Epithelial cell of proximal tubule (primary cell): ENCODE results near the gene NDUFA11. TPM values are rescaled to one million over a fixed set of nuclear protein-coding genes. Genes with fewer than 3 reads are reported as not detected.
A peak's percentile ranks its signal among the peaks of the same experiment; 100 is the strongest.

ENCODE experiments used
- DNase-seq: peaks from one replicate; pipeline ENCODE4 v3.0.0-alpha.2; 2011; ENCODE audit warnings: low read depth
- H3K4me3 ChIP-seq: 2 replicates; pipeline ENCODE4 v1.5.1; 2011; ENCODE audit warnings: low read depth, mild to moderate bottlenecking, low read length
- total RNA-seq: library from RNA; depleted of rRNA; stranded (reverse); fragments of >200 nt; gene quantifications from 2 replicates; pipeline ENCODE4 v1.2.3, GENCODE V29; 2015
- TF ChIP-seq, protein P1 (sequence below): conservative IDR thresholded peaks from 2 replicates; pipeline ENCODE4 v1.5.1; 2012; ENCODE audit warnings: low read depth, mild to moderate bottlenecking, low read length

The NDUFA11 gene
- total RNA-seq, 1 donor from 2014 or later, result 246 TPM

- no peak for DNase-seq
- TF ChIP-seq, protein P1, sequence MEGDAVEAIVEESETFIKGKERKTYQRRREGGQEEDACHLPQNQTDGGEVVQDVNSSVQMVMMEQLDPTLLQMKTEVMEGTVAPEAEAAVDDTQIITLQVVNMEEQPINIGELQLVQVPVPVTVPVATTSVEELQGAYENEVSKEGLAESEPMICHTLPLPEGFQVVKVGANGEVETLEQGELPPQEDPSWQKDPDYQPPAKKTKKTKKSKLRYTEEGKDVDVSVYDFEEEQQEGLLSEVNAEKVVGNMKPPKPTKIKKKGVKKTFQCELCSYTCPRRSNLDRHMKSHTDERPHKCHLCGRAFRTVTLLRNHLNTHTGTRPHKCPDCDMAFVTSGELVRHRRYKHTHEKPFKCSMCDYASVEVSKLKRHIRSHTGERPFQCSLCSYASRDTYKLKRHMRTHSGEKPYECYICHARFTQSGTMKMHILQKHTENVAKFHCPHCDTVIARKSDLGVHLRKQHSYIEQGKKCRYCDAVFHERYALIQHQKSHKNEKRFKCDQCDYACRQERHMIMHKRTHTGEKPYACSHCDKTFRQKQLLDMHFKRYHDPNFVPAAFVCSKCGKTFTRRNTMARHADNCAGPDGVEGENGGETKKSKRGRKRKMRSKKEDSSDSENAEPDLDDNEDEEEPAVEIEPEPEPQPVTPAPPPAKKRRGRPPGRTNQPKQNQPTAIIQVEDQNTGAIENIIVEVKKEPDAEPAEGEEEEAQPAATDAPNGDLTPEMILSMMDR, result no peak
- no peak overlapping the region for H3K4me3 ChIP-seq
Observed at GRCh38 chr19:5895409-5895808, 8.2 kb downstream of the NDUFA11 start.

GRCh38 chr19:5894704-5895349 lies 8.8 kb downstream of the NDUFA11 start:
- DNase-seq, result no peak
- TF ChIP-seq, protein P1, result no peak
- no peak overlapping the region for H3K4me3 ChIP-seq

- DNase-seq, result no peak
- TF ChIP-seq, protein P1, result no peak
- H3K4me3 ChIP-seq, result no peak overlapping the region
Observed at GRCh38 chr19:5893907-5894703, 9.5 kb downstream of the NDUFA11 start.

- TF ChIP-seq, protein P1, result no peak
- no peak overlapping the region for H3K4me3 ChIP-seq
- no peak for DNase-seq
Observed at GRCh38 chr19:5893296-5893903, 10.2 kb downstream of the NDUFA11 start.

DNA sequence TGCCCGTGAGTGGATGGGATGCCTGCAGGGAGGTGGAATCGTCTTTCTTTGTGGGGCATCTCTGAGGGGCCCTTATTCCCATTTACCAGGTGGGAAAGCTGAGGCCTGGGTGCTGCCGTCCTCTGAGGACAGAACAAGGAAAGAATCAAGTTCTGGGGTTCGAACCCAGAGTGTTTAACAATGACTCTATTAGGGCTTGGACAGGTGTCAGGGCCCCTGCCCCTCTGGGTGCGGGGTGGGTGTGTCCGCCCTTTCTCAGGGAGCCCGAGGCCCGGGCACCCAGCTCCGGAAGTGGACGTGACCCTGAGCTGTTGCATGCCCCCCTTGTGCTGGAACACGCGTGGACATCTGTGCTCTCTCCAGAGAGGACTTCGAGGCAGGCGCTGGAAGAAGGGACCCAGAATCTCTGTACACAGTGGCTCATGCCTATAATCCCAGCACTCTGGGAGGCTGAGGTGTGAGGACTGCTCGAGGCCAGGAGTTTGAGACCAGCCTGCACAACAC lies 10.8 kb downstream of the NDUFA11 start:
- DNase-seq, result no peak
- TF ChIP-seq, protein P1, result no peak
- no peak overlapping the region for H3K4me3 ChIP-seq

DNA sequence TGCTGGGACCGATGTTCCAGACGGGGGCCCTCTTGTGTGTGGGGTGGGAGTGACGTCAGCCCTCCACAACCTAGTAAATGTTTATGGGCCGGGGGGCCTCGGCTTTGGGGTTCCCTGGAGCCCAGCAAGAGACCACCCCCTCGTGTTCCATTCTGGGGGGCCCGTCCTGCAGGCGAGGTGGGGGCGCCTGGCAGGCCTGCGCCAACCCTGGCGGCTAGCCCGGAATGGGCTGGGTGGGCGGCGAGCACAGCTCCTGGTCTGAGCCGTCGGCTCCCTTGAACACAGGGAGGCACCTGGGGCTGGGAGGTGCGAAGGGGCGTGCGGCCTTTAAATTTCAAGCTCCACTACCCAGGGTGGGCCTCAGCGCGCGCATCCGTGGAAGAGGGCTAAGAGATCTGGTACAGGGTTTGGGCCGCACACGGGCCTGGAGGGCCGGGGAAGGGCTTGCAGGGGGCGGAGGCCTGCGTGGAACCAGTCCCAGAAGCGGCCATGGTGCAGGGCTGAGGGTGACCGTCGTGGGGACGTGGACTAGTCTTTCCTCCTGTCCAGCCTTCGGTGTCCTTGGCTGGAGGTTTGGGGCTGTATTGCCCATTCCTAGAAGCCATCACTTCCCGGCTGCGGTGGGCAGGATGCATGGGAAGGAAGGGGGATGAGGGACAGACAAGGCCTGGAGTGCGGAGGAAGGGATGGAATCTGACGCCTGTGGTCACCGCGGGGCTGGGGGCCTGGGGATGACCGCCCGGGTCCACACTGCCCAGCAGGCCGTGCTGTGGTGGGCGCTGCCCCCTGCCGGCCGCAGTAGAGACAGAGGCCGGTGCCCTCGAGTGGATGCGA lies 11.4 kb downstream of the NDUFA11 start:
- TF ChIP-seq, protein P1, result peak; percentile 87
- no peak overlapping the region for H3K4me3 ChIP-seq
- DNase-seq, result no peak
